BJ (cell line): Measurements from ENCODE around the gene NPY4R. TPM values are rescaled to one million over a fixed set of nuclear protein-coding genes. Genes with fewer than 3 reads are reported as not detected.
"Not testable (repeated sequence)": the region's sequence is repeated elsewhere in the genome, so short reads cannot be mapped to it uniquely, and the experiment has no call there.

Experiments used
- CTCF ChIA-PET: fragments of 350-600 bp; formaldehyde crosslinking; extraction: SDS; loops from one replicate; lab custom pipeline; 2021; ENCODE audit warnings: antibody characterized with exemption, inconsistent platforms; lab: Yijun Ruan, JAX
- POLR2A ChIA-PET: fragments of 300-600 bp; sonication (Branson Sonifier 250); formaldehyde crosslinking; extraction: SDS; loops from one replicate; lab custom pipeline; 2021; ENCODE audit warnings: antibody characterized with exemption; lab: Charles Lee
- DNase-seq: peaks from one replicate; pipeline ENCODE4 v3.0.0-alpha.2; 2011; ENCODE audit warnings: low read depth
- H3K27me3 ChIP-seq: 2 replicates; pipeline ENCODE4 v1.6.0; 2011; ENCODE audit warnings: low read length; ENCODE audit not compliant: control insufficient read depth, insufficient read depth
- H3K36me3 ChIP-seq: 2 replicates; pipeline ENCODE4 v1.5.1; 2011; ENCODE audit warnings: low read length; ENCODE audit not compliant: control insufficient read depth, insufficient read depth
- H3K4me3 ChIP-seq: 2 replicates; pipeline ENCODE4 v1.5.1; 2011; ENCODE audit warnings: low read depth, mild to moderate bottlenecking, control low read depth, low read length
- polyA plus RNA-seq: library from polyadenylated mRNA; depleted of rRNA; stranded (reverse); fragments of >200 nt; gene quantifications from 2 replicates; pipeline ENCODE4 v1.2.3, GENCODE V29; 2011; rRNA removed

Gene NPY4R
- polyA plus RNA-seq, 1 experiment, result 0.21 TPM

DNA sequence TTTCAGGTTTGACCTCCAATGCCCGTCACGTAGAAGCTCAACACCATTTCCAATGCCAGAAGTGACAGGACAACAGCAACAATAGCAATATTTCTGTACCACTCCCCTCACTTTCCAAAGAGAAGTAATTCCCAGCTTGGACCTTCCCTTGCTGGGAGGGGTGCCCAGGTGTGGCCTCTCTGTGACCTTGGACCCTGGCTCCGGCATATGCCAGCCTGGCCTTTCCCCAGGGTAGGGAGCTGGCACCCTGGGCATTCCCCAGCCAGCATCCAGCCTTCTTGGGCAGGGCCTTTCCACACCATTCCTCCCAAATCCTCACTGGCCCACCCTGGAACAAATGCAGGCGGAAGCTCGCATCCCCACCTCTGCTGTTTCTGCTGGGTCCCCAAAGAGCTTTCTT, 53.1 kb downstream of the NPY4R start:
- H3K27me3 ChIP-seq, H3K4me3 ChIP-seq, POLR2A ChIA-PET, DNase-seq, H3K36me3 ChIP-seq, CTCF ChIA-PET: not testable (repeated sequence)

DNA sequence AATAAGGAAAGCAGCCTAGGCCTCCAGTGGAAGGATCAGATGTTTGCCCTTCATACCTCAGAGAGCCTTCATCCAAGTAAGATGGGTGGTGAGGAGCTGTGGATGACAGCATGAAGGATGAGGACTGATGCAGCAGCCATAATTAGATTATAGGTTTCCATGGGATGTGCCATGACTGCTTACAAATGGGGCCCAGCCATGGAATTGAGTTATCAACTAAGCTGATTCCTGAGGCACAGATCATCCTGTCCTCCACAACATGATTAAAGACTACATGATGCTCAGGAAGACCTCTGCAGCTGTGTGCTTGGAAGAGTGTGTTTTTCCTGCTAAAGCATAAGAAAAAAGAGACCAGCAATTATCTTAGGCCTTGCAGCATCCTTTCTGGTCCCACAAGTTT, 54.6 kb downstream of the NPY4R start:
- DNase-seq, H3K4me3 ChIP-seq, H3K27me3 ChIP-seq, H3K36me3 ChIP-seq, POLR2A ChIA-PET, CTCF ChIA-PET: not testable (repeated sequence)

Other genes starting within 250 kb of the NPY4R start
- gene ANTXRL, start 179.0 kb downstream of the NPY4R start, polyA plus RNA-seq, result not detected in 2 replicates
- gene ANXA8L1, start 90.2 kb downstream of the NPY4R start, polyA plus RNA-seq, result 0.53 and 0.54 TPM in 2 replicates
- gene GPRIN2, start 90.7 kb upstream of the NPY4R start, polyA plus RNA-seq, result 0.04 TPM in 1 of 2 replicates, not detected in the other
- 0.92 and 2.3 TPM in 2 replicates for gene SYT15, start 113.2 kb upstream of the NPY4R start, polyA plus RNA-seq